ENCODE measurements around the gene PCGF2.
A peak's percentile ranks its signal among the peaks of the same experiment; 100 is the strongest.

Gene PCGF2

GRCh38 chr17:38751808-38752307 lies 3.7 kb upstream of the PCGF2 start:
- no peak for DNase-seq (ENCODE audit: low read depth, low spot score)

GRCh38 chr17:38751144-38751807 lies 3.1 kb upstream of the PCGF2 start:
- no peak for DNase-seq (ENCODE audit: low read depth, low spot score)

GRCh38 chr17:38750312-38751121 lies 2.4 kb upstream of the PCGF2 start:
- no peak for DNase-seq (ENCODE audit: low read depth, low spot score)

- DNase-seq (ENCODE audit: low read depth, low spot score) = no peak
Observed at GRCh38 chr17:38750044-38750311, 1.8 kb upstream of the PCGF2 start.

- DNase-seq (ENCODE audit: low read depth, low spot score) = no peak
Observed at GRCh38 chr17:38749223-38750043, 1.3 kb upstream of the PCGF2 start.

- DNase-seq (ENCODE audit: low read depth, low spot score) = no peak
Observed at GRCh38 chr17:38748892-38749222, 721 bp upstream of the PCGF2 start.

GRCh38 chr17:38747463-38748148 lies 530 bp downstream of the PCGF2 start:
- DNase-seq (ENCODE audit: low read depth, low spot score) = no peak

- no peak for DNase-seq (ENCODE audit: low read depth, low spot score)
Observed at GRCh38 chr17:38746849-38747462, 1.2 kb downstream of the PCGF2 start.

GRCh38 chr17:38746004-38746848 lies 1.9 kb downstream of the PCGF2 start:
- no peak for DNase-seq (ENCODE audit: low read depth, low spot score)

- DNase-seq (ENCODE audit: low read depth, low spot score) = no peak
Observed at GRCh38 chr17:38745545-38745944, 2.6 kb downstream of the PCGF2 start.

- DNase-seq (ENCODE audit: low read depth, low spot score) = no peak
Observed at GRCh38 chr17:38743556-38744171, 4.5 kb downstream of the PCGF2 start.

- peak; percentile 87 for DNase-seq (ENCODE audit: low read depth, low spot score)
Observed at GRCh38 chr17:38742411-38743308, 5.5 kb downstream of the PCGF2 start.

- DNase-seq (ENCODE audit: low read depth, low spot score) = no peak
Observed at GRCh38 chr17:38741921-38742410, 6.2 kb downstream of the PCGF2 start.

GRCh38 chr17:38741461-38741860 lies 6.7 kb downstream of the PCGF2 start:
- DNase-seq (ENCODE audit: low read depth, low spot score) = no peak

GRCh38 chr17:38740806-38741205 lies 7.3 kb downstream of the PCGF2 start:
- DNase-seq (ENCODE audit: low read depth, low spot score) = no peak

- no peak for DNase-seq (ENCODE audit: low read depth, low spot score)
Observed at GRCh38 chr17:38740044-38740443, 8.1 kb downstream of the PCGF2 start.

GRCh38 chr17:38739305-38739704 lies 8.8 kb downstream of the PCGF2 start:
- DNase-seq (ENCODE audit: low read depth, low spot score) = no peak

- DNase-seq (ENCODE audit: low read depth, low spot score) = no peak
Observed at GRCh38 chr17:38738686-38739085, 9.4 kb downstream of the PCGF2 start.

All from smooth muscle cell of the brain vasculature (primary cell).